Muscle layer of duodenum (tissue), 2 donors: ENCODE results near the gene PLCD3.

Source experiments
- H3K27ac ChIP-seq: one replicate; pipeline ENCODE4 v1.7.0; 2013; ENCODE audit warnings: mild to moderate bottlenecking, low read length
- H3K27me3 ChIP-seq: one replicate; pipeline ENCODE4 v1.7.0; 2013; ENCODE audit warnings: low read depth, mild to moderate bottlenecking, control low read depth, low read length
- H3K36me3 ChIP-seq, 2 donors: one replicate each; pipeline ENCODE4 v1.7.0; 2013; ENCODE audit warnings: low read length in 2 of 2, control low read depth in 1 of 2, mild to moderate bottlenecking in 1 of 2; ENCODE audit not compliant: insufficient read depth in 2 of 2, control insufficient read depth in 1 of 2
- H3K4me1 ChIP-seq, 2 donors: one replicate each; pipeline ENCODE4 v1.7.0; 2013; ENCODE audit warnings: low read length in 2 of 2, mild to moderate bottlenecking in 2 of 2, control low read depth in 1 of 2, moderate library complexity in 1 of 2; ENCODE audit not compliant: insufficient read depth in 2 of 2, control insufficient read depth in 1 of 2
- H3K4me3 ChIP-seq, 2 donors: one replicate each; pipeline ENCODE4 v1.7.0; 2013; ENCODE audit warnings: low read length in 2 of 2, low read depth in 1 of 2, mild to moderate bottlenecking in 1 of 2
- H3K9me3 ChIP-seq, 2 donors: one replicate each; pipeline ENCODE4 v1.7.0; 2013; ENCODE audit warnings: low read length in 2 of 2, control low read depth in 1 of 2, mild to moderate bottlenecking in 1 of 2; ENCODE audit not compliant: control insufficient read depth in 1 of 2
- donor health status: healthy.

The PLCD3 gene

GRCh38 chr17:45121055-45121454, 11.3 kb downstream of the PLCD3 start:
- Histone ChIP-seq H3K9me3 (no peaks in the 10 kb centered on the region), H3K27ac (no peak overlapping the region), H3K4me3 (no peak overlapping the region), H3K4me1 (peaks cover 4 to 7% of the 10 kb centered on the region in 2 donors), H3K27me3 (no peaks in the 10 kb centered on the region), H3K36me3 (peaks cover 0 to 25% of the 10 kb centered on the region in 2 donors)

DNA sequence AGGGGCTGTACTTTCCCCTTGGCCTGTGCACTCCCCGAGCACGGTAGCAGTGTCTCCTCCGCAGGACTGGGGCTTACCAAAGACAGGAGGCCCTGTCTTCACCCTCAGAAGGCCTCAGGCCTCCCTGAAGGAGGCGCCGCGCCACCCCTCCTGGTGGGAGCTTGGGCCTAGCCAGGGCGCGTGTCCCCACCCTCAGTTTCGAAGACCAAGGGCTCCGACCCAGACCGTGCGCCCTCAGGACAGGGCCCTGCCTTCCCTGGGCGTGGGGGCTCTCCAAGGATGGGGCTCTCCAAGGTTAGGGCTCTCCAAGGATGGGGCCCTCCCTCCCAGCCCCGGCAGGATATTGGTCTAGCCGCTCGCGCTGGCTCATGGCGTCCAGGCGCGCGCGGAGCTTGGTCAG, 11.8 kb downstream of the PLCD3 start:
- Histone ChIP-seq H3K4me1 (peaks cover 4 to 7% of the 10 kb centered on the region in 2 donors), H3K9me3 (no peaks in the 10 kb centered on the region), H3K27me3 (no peaks in the 10 kb centered on the region), H3K36me3 (peaks cover 0 to 25% of the 10 kb centered on the region in 2 donors), H3K4me3 (no peak overlapping the region), H3K27ac (no peak overlapping the region)

- no peaks in the 10 kb centered on the region for H3K9me3 ChIP-seq
- H3K27me3 ChIP-seq = no peaks in the 10 kb centered on the region
- peaks cover 4 to 7% of the 10 kb centered on the region in 2 donors for H3K4me1 ChIP-seq
- peaks cover 0 to 25% of the 10 kb centered on the region in 2 donors for H3K36me3 ChIP-seq
- H3K4me3 ChIP-seq = no peak overlapping the region
- H3K27ac ChIP-seq = no peak overlapping the region
These were observed 12.4 kb downstream of the PLCD3 start for GRCh38 chr17:45119964-45120363.

DNA sequence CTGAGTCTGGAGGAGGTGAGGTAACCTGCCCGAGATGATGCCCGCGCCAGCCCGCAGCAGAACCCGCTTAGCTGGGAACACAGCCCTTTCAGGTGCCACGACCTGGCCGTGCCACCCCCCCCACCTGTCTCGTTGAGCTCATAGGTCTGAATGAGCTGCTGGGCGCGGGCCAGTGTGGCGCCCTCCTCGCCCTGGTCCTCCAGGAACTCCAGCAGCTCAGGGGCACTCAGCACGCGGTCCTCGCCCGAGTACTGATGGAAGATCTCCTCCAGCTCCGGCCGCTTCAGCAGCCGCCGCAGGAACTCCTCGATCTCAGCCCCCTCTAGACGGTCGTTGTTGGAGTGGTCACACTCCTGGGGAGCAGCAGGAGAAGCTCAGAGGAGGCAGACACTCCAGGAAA, 13.6 kb downstream of the PLCD3 start:
- peaks cover 0 to 25% of the 10 kb centered on the region in 2 donors for H3K36me3 ChIP-seq
- no peaks in the 10 kb centered on the region for H3K9me3 ChIP-seq
- no peak overlapping the region for H3K4me3 ChIP-seq
- no peaks in the 10 kb centered on the region for H3K27me3 ChIP-seq
- H3K4me1 ChIP-seq = peaks cover 0 to under 1% of the 10 kb centered on the region in 2 donors
- no peak overlapping the region for H3K27ac ChIP-seq

- H3K27me3 ChIP-seq = no peaks in the 10 kb centered on the region
- H3K27ac ChIP-seq = no peak overlapping the region
- no peaks in the 10 kb centered on the region for H3K9me3 ChIP-seq
- H3K4me3 ChIP-seq = no peak overlapping the region
- no peaks in the 10 kb centered on the region for H3K4me1 ChIP-seq
- H3K36me3 ChIP-seq = peaks cover 0 to 25% of the 10 kb centered on the region in 2 donors
These were observed 14.3 kb downstream of the PLCD3 start for GRCh38 chr17:45117848-45118646.

DNA sequence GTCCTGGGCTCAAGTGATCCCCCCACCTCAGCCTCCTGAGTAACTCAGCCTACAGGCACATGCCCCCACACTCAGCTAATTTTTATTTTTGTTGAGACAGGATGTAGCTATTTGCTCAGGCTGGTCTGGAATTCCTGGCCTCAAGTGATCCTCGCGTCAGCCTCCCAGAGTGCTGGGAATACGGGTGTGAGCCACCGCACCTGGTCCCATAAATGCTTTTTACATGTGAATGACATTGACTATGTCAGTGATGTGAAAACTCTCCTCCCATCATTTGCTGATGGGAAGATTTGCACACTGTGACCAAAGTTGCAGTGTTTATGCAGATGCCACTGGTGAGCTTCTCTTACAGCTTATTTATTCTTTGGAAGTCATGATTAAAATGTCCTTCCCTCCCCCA, 15.0 kb downstream of the PLCD3 start:
- Histone ChIP-seq H3K4me3 (no peak overlapping the region), H3K4me1 (no peaks in the 10 kb centered on the region), H3K27me3 (no peaks in the 10 kb centered on the region), H3K9me3 (no peaks in the 10 kb centered on the region), H3K36me3 (peaks cover 0 to 27% of the 10 kb centered on the region in 2 donors), H3K27ac (no peak overlapping the region)

DNA sequence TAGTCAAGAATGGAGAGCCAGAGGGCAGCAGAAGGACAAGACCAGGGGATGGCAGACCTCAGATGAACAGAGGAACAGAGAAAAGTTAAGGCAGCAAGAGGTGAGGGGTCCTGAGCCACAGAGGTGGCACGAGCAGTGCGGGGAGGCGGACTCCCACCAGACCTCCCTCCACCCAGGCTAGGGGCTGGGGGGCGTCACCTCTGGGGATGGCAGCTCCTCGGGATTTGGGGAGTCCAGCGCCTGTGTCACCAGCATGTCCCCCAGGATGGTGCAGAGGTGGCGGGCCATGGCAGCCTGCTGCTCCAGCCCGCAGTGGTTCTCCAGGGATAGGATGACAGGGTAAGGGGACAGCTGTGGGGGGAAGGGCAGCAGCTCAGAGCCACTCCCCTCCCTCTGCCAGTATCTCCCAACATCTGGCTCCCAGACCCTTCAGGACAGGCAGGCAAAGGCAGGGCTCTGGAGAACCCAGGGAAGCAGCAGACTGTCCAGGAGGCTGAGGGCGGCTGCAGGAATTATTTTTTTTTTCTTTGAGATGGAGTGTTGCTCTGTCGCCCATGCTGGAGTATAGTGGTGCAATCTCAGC, 15.8 kb downstream of the PLCD3 start:
- Histone ChIP-seq H3K4me3 (no peak overlapping the region), H3K36me3 (peaks cover 0 to 27% of the 10 kb centered on the region in 2 donors), H3K9me3 (no peaks in the 10 kb centered on the region), H3K27ac (no peak overlapping the region), H3K4me1 (peaks cover 0 to 2% of the 10 kb centered on the region in 2 donors), H3K27me3 (no peaks in the 10 kb centered on the region)

- H3K27me3 ChIP-seq = no peaks in the 10 kb centered on the region
- no peaks in the 10 kb centered on the region for H3K9me3 ChIP-seq
- peaks cover 0 to 27% of the 10 kb centered on the region in 2 donors for H3K36me3 ChIP-seq
- no peak overlapping the region for H3K4me3 ChIP-seq
- H3K27ac ChIP-seq = no peak overlapping the region
- H3K4me1 ChIP-seq = peaks cover 0 to 8% of the 10 kb centered on the region in 2 donors
These were observed 16.4 kb downstream of the PLCD3 start for GRCh38 chr17:45115871-45116270.

- Histone ChIP-seq H3K9me3 (no peaks in the 10 kb centered on the region), H3K36me3 (peaks cover 0 to 22% of the 10 kb centered on the region in 2 donors), H3K4me1 (peaks cover 0 to 9% of the 10 kb centered on the region in 2 donors), H3K27ac (no peak overlapping the region), H3K27me3 (no peaks in the 10 kb centered on the region), H3K4me3 (no peak overlapping the region)
These were observed 17.2 kb downstream of the PLCD3 start for GRCh38 chr17:45115015-45115625.

- H3K4me3 ChIP-seq = no peak overlapping the region
- H3K27ac ChIP-seq = no peak overlapping the region
- no peaks in the 10 kb centered on the region for H3K9me3 ChIP-seq
- no peaks in the 10 kb centered on the region for H3K27me3 ChIP-seq
- peaks cover 0 to 9% of the 10 kb centered on the region in 2 donors for H3K4me1 ChIP-seq
- peaks cover 0 to 14% of the 10 kb centered on the region in 2 donors for H3K36me3 ChIP-seq
These were observed 18.0 kb downstream of the PLCD3 start for GRCh38 chr17:45114117-45114932.

- H3K27ac ChIP-seq = no peak overlapping the region
- no peak overlapping the region for H3K4me3 ChIP-seq
- no peaks in the 10 kb centered on the region for H3K27me3 ChIP-seq
- H3K9me3 ChIP-seq = no peaks in the 10 kb centered on the region
- peaks cover 0 to 9% of the 10 kb centered on the region in 2 donors for H3K4me1 ChIP-seq
- H3K36me3 ChIP-seq = peaks cover 0 to 16% of the 10 kb centered on the region in 2 donors
These were observed 18.9 kb downstream of the PLCD3 start for GRCh38 chr17:45113424-45113754.
